ENCODE results near the gene LIMK2.
A peak's percentile ranks its signal among the peaks of the same experiment; 100 is the strongest.

Gene LIMK2

DNA sequence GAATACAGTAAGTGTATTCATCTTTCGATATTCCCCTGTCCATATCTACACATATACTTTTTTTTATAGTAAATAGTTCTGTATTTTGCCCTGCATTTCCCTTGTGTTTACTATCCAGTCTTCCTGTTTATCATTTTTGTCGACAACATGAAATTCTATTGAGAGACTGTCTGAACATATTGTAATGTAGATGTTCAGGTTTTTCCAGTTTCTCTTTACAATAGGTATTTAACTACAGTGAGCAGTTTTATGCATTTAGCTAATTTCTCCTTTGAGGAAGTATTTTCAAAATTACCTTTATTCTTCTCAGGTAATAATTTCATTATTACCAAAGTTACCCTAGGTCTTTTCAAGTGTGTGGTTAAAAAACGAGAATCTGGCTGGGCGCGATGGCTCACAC lies 63.5 kb downstream of the LIMK2 start:
- DNase-seq: no peak

DNA sequence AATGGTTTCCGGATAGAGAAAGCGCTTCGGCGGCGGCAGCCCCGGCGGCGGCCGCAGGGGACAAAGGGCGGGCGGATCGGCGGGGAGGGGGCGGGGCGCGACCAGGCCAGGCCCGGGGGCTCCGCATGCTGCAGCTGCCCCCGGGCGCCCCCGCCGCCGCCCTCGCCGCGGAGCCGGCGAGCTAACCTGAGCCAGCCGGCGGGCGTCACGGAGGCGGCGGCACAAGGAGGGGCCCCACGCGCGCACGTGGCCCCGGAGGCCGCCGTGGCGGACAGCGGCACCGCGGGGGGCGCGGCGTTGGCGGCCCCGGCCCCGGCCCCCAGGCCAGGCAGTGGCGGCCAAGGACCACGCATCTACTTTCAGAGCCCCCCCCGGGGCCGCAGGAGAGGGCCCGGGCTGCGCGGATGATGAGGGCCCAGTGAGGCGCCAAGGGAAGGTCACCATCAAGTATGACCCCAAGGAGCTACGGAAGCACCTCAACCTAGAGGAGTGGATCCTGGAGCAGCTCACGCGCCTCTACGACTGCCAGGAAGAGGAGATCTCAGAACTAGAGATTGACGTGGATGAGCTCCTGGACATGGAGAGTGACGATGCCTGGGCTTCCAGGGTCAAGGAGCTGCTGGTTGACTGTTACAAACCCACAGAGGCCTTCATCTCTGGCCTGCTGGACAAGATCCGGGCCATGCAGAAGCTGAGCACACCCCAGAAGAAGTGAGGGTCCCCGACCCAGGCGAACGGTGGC lies 64.5 kb downstream of the LIMK2 start:
- no peak for DNase-seq

DNA sequence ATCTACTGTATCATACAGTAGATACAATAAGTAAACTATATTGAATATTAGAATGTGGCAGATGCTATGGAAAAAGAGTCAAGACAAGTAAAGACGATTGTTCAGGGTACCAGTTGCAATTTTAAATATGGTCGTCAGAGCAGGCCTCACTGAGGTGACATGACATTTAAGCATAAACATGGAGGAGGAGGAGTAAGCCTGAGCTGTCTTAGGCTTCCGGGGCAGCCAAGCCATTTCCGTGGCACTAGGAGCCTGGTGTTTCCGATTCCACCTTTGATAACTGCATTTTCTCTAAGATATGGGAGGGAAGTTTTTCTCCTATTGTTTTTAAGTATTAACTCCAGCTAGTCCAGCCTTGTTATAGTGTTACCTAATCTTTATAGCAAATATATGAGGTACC lies 65.6 kb downstream of the LIMK2 start:
- no peak for DNase-seq

DNA sequence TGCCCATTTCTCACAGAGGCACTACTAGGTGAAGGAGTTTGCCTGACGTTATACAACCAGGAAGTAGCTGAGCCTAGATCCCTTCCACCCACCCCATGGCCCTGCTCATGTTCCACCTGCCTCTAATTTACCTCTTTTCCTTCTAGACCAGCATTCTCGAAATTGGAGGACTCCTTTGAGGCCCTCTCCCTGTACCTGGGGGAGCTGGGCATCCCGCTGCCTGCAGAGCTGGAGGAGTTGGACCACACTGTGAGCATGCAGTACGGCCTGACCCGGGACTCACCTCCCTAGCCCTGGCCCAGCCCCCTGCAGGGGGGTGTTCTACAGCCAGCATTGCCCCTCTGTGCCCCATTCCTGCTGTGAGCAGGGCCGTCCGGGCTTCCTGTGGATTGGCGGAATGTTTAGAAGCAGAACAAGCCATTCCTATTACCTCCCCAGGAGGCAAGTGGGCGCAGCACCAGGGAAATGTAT lies 66.1 kb downstream of the LIMK2 start:
- DNase-seq: no peak

DNA sequence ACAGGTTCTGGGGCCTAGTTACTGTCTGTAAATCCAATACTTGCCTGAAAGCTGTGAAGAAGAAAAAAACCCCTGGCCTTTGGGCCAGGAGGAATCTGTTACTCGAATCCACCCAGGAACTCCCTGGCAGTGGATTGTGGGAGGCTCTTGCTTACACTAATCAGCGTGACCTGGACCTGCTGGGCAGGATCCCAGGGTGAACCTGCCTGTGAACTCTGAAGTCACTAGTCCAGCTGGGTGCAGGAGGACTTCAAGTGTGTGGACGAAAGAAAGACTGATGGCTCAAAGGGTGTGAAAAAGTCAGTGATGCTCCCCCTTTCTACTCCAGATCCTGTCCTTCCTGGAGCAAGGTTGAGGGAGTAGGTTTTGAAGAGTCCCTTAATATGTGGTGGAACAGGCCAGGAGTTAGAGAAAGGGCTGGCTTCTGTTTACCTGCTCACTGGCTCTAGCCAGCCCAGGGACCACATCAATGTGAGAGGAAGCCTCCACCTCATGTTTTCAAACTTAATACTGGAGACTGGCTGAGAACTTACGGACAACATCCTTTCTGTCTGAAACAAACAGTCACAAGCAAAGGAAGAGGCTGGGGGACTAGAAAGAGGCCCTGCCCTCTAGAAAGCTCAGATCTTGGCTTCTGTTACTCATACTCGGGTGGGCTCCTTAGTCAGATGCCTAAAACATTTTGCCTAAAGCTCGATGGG lies 66.7 kb downstream of the LIMK2 start:
- DNase-seq: no peak

DNA sequence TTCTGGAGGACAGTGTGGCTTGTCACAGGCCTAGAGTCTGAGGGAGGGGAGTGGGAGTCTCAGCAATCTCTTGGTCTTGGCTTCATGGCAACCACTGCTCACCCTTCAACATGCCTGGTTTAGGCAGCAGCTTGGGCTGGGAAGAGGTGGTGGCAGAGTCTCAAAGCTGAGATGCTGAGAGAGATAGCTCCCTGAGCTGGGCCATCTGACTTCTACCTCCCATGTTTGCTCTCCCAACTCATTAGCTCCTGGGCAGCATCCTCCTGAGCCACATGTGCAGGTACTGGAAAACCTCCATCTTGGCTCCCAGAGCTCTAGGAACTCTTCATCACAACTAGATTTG lies 67.2 kb downstream of the LIMK2 start:
- DNase-seq: no peak

DNA sequence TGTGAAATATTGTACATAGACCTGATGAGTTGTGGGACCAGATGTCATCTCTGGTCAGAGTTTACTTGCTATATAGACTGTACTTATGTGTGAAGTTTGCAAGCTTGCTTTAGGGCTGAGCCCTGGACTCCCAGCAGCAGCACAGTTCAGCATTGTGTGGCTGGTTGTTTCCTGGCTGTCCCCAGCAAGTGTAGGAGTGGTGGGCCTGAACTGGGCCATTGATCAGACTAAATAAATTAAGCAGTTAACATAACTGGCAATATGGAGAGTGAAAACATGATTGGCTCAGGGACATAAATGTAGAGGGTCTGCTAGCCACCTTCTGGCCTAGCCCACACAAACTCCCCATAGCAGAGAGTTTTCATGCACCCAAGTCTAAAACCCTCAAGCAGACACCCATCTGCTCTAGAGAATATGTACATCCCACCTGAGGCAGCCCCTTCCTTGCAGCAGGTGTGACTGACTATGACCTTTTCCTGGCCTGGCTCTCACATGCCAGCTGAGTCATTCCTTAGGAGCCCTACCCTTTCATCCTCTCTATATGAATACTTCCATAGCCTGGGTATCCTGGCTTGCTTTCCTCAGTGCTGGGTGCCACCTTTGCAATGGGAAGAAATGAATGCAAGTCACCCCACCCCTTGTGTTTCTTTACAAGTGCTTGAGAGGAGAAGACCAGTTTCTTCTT lies 67.9 kb downstream of the LIMK2 start:
- DNase-seq: no peak

DNA sequence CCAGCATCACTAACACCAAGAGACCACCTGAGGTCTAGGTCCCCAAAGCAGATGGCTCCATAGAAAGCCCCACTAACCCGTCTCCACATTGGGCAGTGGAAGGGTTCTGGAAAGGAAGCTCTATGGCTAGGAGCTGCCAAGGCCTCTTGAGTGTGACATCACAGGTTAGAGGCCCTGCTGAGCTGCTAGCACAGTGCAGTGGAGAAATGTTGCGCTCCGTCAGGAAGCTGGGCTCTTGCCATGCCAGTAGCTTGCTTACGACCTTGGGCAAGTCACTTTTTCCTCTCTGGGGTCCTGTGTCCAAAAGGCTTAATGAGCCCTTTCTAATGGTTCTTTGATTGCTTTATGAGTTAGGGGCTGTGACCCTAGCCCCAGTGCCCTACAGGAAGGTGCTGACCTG lies 69.6 kb downstream of the LIMK2 start:
- no peak for DNase-seq

DNA sequence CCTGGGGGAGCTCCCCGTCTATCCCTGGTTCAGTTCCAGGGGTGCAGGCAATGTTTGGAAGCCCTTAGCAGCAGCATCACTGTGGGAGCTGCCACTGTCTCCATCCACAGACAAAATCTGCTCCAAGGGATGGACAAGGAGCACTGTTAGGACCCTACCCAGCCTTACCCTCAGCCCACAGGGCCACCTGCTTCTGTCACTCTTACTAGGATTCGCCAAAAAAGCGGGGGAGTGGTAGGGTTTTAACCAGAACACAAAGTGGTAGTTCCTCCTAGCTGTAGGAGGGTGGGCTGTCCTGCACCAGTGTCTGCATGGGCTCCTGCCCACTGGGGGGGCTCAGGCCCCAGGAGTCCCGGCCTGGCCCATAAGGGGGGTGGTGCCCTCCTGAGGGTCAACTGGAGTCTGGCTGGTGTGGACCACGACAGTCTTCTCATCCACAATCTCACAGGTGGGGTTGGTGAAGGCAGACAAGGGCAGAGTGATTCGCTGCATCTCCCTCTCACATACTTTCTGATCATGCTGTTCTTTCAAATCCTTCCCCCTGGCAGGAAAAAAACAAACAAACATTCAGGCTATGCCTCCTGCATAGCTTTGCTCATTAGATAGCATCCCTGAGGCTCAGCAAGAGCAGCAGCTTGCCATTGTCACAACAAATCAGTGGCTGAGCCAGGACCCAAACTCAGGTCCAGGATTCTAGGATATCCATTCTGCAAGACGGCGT lies 70.8 kb downstream of the LIMK2 start:
- DNase-seq: no peak

DNA sequence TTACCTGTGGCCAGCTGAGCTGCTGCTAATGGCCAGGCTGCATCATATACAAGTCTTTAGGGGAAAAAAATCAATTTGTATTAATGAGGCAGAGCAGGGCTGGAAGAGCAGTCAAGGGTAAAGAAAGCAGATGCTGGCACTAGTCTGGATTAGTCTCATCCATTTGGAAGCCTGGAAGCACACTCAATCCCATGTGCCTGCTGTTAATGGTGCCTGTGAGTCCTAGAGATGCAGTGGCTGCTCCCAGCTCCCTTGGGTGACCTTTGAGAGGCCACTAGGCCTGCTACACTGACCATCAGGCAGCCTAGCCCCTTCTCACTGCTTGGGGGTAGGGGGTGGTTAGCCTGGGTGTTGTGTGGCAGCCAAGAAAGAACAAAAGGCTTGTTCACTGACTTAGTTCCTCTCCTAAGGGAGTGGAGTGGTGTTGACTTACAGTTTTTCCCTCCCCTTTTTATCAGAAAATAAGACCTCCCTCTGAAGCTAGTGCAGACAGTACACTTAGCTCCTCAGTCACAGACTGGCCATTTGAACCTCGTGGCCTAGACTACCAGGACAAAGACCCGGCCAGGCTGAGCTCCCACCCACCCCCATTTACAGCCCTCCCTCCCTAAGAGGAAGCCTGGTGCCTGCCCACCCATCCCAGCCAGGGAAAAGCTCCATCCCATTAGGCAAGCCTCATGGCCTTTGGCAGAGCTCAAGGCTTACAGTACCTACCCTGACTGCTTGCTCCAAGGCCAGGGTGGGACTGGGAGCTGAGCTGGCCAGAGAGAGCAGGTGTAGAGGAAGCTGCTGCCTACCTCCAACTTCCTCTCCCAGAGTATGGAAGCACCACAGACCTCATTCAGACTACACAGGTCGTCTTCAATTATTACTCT lies 72.4 kb downstream of the LIMK2 start:
- no peak for DNase-seq

DNA sequence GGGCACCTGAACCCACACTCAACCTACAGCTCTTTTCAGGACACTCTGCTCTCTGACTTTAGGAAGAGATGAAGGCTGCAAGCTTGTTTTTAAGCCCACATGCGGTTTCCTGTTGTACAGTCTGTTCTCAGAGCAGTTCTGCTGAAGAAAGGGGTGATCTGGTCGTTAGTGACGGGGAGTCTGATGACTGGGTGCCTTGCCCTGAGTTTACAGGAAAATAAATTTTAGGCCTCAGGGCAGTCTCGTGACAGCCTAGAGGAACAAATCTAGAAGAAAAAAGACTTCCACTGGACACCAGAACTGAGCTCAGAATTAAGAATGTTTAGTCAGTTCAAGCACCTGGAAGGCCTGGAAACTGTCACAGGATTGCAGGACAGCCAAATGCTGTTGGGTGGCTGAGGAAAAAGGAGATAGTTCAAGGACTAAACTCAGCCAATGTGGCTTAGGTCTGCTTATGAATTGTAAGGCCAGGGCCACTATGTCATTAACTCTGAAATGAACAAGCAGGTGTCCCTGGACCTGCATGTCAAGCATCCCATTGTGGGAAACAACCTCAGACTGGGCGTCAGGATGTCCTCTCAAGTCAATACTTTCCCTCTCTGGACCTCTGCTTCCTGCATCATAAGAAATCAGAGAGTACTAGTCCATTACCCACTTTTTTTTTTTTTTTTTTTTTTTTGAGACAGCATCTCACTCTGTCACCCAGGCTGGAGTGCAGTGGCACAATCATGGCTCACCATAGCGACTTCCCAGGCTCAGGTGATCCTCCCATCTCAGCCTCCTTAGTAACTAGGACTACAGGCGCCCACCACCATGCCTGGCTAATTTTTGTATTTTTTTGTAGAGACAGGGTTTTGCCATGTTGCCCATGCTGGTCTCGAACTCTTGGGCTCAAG lies 74.5 kb downstream of the LIMK2 start:
- DNase-seq: no peak

DNA sequence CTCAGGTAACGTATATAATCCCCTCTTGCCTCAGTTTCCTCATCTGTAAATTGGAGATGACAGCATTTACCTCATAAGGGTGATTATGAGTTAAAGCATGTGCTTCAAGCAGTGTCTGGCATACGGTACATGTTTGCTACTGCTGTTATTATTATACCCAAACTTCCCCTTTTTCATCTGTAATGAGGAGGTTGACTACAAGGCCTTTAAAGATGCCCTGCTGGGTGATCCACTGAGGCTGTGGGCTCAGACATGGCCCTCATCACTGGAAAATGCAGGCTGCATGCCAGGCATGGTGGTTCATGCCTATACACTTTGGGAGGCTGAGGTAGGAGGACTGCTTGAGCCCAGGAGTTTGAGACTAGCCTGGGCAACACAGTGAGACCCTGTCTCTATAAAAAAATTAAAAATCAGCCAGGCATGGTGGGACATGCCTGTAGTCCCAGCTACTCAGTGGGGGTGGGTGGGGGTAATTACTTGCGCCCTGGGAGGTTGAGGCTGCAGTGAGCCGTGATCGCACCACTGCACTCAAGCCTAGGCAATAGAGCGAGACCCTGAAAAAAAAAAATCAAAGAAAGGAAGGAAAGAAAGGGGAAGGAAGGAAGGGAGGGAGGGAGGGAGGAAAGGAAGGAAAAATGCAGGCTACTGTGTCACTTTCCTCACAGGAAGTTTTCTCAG lies 75.9 kb downstream of the LIMK2 start:
- DNase-seq: no peak

DNA sequence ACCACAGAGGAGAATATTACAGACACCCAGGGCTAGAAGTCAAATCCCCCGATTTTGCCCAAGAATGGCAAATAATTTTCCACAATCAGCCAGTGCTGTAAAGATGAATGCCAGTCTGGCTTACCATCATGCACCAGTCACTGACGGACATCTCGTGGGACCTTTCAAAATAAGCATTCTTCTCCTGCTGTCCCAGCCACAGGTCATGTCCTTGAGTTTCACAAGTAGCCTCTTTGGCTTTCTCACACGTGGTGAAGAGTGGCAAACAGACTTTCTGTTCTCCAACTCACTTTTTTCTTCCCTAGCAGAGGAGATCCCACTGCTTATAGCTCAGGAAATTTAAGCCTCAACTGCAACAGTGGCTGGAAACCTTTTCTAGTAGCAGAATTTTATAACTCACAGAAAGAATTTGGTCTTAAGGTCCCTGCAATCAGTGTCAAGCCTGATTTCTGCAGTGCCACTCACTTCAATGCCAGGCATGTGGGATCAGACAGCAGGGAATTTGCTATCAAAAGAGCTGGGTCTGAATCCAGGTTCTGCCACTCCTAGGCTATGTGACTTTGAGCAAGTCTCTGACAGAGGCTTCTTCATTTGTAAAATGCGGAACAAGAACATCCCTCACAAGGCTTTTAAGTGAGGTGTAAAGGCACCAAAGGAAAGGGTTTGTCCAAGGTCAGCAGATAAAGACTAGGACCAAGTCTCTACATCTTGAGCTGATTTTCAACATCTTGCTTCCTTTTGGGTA lies 76.6 kb downstream of the LIMK2 start:
- no peak for DNase-seq

DNA sequence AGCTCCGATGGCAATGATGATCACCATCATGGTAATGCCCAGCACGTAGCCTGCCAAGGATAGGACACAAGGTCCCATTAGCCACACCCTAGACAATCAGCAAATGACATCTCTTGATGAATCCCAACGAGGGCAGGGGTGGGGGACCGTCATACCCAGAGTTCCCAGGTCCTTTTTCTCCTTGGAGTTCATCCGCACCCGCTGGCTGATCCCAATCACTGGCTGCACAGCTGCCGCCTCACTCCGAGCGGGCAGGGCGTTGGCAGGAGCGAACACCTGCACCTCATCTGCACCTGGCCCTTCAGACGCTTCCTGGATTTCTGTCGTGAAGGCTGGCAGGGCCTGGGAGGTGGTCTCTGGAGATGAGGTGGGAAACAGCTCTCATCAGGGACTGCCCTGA lies 77.2 kb downstream of the LIMK2 start:
- peak; percentile 24 for DNase-seq

DNA sequence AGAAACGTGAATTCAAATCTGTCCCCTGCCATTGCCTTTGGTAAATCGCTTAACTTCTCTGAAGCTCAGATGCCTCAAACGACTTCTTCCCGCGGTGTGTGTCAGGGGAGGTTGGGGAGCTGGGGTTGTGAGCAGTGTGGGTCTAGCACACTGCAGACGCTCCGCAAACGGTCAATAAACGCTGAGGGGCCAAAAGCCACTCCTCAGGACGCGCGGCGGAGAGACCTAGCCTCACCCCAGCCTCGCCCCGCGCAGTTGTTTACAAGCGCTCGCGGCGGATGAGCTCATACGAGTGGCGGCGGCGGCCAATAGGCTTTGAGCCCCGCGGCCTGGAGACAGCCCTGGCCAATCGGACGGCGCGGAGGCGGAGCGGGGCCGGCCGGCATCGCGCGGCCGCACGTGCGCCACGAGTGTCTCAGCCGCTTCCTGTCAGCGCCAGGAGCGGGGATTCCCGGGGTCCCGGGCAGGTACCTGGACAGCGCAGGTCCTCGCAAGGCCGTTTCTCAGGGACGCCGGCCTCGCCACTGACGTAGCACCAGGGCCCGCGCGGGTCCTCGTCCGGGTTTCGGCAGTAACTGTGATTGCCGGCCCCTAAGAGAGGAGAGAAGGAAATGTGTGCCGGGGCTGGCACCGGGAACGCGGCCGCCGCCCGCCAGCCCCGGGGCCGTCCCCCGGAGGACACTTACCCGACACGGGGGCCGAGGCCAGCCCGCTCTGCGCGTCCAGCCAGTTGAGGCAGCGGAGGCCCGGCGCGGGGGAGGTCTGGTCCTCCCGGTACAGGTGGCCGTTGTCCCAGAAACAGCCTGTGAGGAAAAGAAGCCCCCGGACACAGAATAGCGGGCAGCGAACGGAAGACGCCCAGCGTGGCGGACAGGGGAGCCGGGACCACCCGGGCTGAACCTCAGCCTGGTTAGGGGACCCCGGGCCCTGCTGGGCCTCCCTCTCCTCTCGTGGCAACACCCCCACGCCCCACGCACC lies 78.7 kb downstream of the LIMK2 start:
- peak; percentile 84 for DNase-seq

DNA sequence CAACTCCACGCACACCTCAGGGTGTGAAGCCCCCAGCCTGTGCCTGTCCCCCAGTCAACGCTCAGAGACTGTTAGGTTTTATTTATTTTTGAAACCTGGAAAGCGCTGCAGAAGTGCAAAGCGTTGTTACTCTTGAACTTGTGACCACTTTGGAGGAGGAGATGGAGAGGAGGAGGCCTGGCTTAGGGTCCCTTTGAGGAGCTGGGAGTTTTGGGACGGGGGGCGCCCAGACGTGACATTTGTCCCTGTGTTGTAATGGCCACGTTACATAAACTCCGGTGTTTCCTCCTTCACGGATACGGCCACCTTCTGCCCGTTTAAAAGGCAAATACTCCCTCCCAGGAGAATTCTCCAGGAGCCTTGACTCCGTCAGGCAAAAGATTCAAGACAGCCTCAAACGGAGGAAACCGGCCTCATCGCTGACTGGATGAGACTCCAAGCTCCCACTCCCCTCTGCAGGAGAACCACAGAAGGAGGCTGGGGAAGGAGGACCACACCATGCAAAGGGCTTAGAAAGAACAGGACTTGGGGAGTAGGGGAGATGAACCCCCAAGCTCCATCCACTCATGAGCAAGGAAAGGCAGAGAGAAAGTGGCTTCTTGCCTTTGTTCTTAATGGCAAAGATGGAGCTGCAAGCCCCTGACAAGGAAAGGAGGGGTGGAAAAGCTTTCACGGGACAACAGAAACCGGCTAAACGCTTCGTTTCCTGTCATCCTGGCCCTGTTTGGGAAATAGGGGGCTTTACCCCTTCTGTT lies 79.6 kb downstream of the LIMK2 start:
- no peak for DNase-seq

DNA sequence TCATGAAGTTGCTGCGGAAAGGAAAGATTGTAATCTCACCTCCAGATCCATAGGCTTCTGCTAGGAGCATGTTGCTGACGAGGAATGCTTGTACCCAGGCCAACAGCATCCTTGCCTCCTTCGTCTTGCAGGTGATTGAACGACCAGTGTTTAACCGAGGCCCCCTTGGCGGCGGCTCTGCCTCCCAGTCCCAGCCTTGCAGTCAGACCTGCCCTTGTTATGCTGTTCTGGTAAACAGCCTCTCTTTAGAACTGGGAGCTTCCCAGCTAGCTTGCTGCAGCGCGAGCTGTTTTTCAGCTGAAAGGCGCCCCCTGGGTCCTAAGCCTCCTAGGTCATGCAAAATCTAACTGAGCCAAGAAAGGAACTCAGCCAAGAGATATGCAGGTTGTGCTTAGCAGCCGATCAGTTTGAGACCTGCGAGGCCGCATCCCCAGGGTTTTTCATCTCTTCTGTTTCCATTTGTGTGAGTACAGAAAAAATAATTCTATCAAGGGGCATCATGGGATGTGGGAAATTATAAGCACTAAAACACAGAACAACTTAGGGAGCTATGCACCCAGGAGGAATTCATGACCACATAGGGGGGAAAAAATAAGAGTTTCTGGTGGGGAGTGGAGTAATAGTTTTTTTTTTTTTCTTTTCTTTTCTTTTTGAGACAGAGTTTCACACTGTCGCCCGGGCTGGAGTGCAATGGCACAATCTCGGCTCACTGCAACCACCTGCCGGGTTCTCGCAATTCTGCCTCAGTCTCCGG lies 80.3 kb downstream of the LIMK2 start, which contains the start of gene PIK3IP1:
TSS of gene PIK3IP1 (minus strand) at position 253 of the 754 bp plus-strand sequence. CDS start at position 109, 144 bp downstream.
- DNase-seq: peak; percentile 75

Measured in NCI-H1436 (cell line).